NCI-H1417 treated with DMSO at 0.1 percent for 48 hours (cell line): ENCODE measurements around the gene BASP1.
A peak's percentile ranks its signal among the peaks of the same experiment; 100 is the strongest.

Experiments used
- DNase-seq: peaks from one replicate; lab custom pipeline; 2025; lab: John Stamatoyannopoulos, UW

BASP1 gene, protein sequence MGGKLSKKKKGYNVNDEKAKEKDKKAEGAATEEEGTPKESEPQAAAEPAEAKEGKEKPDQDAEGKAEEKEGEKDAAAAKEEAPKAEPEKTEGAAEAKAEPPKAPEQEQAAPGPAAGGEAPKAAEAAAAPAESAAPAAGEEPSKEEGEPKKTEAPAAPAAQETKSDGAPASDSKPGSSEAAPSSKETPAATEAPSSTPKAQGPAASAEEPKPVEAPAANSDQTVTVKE

DNA sequence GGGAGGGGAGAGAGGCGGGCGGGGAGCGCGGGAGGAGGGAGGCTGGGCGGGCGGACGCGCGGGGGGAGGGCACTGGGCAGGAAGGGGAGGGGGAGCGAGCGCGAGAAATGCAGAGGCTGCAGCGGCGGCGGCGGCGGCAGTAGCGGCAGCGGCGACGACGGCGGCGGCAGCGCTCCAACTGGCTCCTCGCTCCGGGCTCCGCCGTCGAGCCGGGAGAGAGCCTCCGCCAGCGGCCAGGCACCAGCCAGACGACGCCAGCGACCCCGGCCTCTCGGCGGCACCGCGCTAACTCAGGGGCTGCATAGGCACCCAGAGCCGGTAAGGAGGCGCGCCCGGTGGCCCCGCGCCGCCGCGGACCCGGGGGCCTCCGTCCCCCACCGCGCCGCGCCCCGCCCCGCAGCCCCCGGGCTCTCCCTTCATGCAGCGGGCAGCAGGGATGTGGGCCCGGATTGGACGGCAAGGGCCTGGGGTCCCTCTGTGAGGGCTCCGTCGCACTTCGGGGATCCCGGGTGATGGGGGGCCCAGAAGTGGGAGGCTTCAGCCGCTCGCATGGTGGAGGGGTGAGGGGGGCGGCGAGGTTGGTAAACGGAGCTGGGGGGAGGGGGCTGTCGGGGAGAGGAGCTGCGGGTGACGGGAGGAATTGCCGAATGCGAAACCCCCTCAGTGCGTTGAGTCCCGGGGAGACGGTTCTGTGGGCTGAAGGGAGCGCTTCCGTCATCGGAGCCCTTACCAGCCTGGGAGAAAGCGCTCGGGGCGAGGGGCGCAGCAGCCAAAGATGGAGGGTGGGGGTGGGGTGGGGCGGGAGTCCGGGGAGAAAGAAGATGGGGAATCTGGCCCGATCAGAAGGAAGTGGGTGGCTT lies at the start of gene BASP1:
Gene BASP1 (plus strand): TSS at position 139 of the 860 bp plus-strand sequence. CDS start 57,586 bp downstream, outside the sequence.
- DNase-seq, result peak; percentile 51

DNA sequence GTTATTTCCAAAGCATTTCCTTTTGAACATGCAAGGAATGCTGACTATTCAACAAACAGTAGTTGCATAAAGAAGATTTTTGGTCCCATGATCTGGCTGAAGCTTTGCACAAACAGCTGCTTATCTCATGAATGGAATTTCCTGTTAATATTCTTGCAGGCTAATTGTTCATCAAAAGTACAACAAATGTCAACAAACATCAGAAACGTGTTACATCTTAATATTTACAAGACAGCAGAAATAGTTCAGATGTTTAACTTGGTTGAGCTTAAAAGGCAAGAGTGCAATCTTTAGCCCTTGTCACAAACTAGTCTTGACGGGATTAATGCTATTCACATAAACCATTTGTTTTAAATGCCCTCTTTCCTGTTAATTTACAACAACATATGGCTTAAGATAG lies 47.9 kb upstream of the BASP1 start:
- no peak for DNase-seq

DNA sequence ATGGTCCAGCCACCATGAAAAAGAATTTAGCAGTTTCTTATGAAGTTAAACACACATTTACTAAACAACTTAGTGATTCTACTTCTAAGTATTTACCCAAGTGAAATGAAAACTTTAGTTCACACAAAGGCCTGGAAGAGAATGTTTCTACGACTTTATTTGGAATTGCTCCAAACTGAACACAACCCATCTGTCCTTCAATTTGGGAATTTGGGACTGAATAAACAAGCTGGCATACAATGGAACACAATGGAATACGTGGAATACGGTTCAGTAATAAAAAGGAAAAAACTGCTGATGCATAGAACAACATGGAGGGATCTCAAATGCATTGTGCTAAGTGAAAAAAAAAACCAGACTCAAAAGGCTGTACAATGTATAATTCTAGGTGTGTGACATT lies 44.6 kb upstream of the BASP1 start:
- DNase-seq, result no peak

DNA sequence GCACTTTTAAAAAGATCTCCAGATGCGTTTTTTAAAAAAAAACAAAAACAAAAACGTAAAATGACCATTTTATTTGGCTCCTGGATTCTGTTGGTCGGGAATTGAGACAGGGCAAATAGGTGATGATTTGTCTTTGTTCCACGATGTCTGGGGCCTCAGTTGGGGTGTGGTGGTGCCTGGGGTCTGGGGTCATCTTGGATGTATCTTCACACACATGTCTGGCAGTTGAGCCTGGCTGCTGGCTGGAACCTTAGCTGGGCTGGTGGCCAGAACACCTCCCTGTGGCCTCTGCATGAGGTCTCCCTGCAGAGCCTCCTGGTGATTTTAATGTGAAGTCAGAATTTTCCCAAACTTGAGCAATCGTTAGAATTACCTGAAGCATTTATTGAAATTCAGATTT lies 42.5 kb upstream of the BASP1 start:
- no peak for DNase-seq

DNA sequence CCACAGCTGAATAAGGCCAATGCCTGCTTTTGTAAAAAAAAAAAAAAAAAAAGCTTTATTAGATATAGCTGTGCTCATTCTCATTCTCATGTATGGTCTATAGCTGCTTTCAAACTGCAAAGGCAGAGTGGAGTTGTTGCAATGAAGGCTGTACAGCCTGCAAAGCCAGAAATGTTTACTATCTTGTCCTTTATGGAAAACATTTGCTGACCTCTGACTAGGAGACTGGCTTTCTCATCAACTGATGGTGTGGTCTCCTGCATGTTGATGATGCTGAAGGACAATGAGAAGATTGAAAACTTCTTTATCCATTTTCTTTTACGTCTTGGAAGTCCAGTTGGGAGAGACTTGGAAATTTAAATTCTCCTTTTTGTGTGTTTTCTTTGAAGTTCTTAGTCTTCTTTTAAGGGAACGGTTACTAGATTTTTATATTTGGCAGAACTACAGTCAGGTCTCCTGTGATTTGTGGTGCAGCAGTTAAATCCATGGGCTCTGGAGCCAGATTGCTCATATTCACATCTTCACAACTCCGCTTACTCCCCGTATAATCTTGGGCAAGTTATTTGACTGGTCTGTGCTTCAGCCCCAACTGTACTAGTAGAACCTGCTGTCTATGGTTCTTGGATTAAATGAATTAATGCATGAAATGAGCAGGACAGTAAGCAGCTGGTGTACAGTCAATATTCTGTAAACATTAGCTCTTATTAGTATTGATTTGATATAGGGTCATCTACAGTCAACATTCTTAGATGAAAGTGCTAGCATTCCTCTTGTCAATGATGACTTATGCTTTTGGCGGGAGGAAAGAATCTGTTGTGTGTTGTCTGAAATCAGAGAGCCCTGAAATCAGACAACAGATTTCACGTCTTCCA lies 39.7 kb upstream of the BASP1 start:
- no peak for DNase-seq

DNA sequence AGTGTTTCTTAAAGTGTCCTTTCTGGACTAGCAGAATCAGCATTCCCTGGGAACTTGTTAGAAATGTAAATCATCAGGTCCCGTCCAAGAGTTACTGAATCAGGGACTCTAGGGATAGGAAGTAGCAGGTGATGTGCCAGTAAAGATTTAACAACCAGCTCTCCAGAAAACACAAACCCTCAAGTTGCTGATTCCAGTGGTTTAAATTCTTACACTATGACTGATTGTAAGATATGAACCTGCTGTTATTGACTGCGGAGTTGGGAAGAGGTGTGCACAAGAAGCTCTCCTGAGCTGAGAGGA lies 39.1 kb upstream of the BASP1 start:
- DNase-seq, result no peak

DNA sequence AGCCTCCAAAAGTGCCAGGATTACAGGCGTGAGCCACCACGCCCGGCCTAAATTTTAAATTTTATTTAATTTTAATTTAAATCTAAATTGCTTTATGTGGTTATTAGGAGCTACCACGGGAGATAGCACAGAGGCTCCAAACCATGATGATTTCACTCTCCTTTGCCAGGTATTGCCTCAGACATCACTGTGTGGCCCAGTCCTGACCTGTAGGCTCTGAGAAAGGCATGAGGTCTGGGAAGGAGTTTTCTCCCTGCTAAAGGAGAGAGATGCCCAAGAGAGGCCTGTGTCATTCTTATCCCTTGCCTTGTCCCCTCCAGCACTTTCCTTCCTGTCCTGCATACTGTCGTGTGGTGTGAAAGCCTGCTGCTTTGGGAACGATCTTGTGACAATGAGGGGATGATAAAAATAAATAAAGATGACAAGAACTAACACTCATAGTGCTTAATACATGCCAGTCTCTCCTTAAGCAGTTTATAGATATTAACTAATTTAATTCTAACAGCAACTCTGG lies 37.0 kb upstream of the BASP1 start:
- DNase-seq, result no peak

DNA sequence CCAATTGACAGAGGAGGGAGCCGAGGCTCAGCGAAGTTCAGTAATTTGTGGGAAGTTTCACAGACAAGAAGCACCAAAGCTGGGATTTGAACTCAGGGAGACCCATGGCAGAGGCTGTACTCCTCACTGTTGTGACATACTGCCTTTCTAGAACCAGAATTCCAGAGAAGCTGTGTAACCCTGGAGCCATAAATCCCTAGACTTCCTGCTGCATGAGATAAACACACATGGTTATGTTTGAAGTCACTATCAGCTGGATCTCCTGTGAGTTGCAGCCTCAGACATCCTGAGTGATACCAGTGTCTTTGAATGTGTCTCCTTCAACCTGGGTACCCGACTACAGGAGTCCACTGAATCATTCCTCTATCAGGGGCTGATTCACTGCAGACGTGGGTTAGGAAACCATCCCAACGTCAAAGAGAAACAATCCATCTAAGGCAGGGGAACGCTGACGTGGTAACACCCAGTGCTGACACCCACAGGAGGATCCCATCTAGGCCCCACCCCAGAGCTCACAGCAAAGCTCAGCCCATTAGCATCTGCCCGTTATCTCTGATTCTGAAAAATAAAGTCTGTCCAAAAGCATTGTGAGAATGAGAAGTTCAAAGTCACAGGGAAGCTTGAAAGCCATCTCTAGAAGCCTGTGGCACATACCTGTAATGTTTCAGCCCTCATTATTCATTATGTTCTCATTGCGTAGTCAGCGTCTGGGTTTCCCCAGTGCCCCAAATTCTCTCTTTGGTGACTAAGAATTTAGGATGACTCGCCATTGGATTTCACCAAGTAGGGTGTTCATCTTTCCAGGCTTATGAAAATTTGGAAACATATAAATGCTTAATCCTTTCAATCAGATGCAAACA lies 36.3 kb upstream of the BASP1 start:
- DNase-seq, result no peak

DNA sequence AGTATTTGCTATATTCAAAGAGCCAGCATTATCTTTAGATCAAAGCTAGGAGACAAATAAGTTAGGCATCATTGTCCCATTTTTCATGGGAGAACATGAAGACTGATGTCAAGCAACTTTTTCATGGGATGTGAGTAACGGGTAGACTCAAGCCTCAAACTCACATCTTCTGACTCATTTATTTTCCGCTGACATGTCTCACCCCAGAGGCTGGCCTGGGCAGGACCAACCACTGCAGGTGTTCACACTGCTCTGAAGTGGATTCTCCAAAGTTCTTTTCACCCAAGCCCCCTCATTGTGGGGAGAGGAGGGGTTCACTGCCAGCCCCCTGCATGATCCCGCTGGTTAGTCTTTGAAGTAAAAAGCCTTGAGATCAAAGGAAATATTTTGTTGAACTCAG lies 34.9 kb upstream of the BASP1 start:
- DNase-seq, result no peak

DNA sequence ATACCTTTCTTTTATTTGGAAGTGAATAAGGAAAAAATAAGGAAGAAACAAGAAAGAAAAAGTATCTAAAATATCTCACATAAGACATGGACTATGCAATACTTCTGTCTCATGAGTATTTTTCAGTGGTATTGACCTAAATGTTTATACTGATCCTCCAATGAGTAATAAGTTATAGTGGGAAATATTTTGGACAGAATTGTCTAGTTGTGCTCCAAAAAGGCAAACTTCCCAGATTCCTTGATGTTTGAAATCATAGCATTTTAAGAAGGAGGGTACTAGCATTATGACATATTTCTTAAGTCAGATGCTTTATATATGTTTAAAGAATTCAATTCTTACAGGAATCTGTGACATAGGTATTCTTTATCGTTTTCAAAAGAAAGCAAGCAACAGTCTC lies 34.5 kb upstream of the BASP1 start:
- DNase-seq, result no peak

DNA sequence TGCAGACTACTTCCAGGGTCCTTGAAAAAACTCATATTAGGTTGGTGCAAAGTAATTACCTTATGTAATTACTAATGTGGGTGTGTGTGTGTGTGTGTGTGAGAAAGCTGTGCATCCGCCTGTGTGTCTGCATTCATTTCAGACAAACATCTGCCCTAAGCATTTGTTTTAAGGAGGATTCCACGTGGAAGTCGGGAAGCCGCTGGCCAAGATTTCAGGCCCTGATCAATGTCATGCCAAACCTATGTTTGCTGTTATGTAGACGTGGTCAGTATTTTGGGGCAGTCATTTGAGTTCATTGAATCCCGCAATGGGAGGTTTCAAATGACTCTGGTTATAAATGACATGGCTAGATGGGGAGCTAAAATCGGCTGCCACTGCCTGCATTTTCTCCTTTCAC lies 33.6 kb upstream of the BASP1 start:
- no peak for DNase-seq

DNA sequence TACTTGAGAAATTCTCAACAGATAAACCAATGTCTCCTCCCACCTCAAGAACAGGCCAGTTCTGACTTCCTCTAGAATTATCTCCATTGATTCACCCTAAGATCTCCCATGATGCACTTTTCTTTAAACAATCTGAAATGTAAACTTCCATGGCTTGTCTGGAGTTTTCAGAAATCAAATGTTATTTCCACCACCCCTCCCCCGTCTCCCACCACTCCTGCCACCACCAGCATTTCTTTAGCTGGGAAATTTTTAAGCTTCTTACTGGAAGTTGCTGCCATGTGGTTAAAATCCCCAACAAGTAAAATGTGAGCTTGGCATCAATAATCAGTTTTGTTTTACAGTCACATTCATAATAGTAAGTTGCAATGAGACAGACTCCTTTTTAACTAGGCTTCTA lies 32.8 kb upstream of the BASP1 start:
- DNase-seq, result no peak

DNA sequence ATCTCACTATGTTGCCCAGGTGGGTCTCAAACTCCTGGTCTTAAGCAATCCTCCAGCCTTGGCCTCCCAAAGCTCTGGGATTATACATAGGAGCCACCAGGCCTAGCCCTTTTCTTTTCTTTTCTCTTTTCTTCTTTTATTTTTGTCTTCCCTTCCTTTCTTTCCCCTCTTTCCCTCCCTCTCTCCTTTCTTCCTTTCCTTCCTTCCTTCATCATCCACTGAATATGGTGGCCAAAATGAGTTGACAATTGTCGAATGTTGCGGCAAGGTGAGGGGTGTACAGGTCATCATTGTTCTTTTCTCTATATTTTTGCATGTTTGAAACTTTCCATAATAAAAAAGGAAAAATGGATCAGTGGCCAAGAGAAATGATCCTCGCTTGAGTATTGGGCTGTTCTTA lies 32.1 kb upstream of the BASP1 start:
- DNase-seq, result no peak

DNA sequence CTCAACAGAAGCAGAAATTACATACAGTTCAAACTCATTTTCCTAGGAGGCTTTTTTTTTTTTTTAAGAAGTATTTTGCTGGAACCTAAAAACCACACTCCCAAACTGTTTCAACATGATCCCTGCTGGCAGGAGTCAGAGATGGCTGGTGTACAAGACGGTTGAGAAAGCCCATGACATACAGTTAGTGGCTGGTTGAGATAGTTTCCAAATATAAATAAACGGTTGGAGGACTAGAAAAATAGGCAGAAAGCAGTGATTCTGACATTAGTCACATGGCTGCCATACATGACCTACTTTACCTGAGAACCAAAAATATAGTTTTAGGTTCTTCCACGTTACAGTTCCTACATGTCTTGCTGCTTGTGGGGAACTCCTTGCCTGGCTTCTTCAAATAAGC lies 31.7 kb upstream of the BASP1 start:
- DNase-seq, result no peak

DNA sequence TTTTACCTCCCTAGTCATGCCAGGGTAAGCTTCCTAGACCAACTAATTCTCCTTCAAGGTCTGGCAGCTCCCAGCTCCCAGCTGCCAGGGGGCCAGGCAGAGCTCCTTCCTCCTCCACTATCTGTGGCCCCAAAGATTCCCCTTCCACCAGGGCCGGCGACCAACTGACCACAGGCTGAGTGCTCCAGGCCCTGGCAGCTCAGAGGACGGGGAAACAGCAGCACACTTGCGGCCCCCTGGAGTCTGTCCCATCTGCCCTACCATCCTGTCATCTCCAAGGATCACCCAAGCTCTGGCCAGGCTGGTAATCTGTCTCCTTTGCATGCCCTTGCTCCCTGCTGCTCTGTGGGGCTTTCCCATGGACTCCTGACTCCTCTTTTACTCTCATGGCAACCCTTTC lies 31.2 kb upstream of the BASP1 start:
- DNase-seq, result no peak

DNA sequence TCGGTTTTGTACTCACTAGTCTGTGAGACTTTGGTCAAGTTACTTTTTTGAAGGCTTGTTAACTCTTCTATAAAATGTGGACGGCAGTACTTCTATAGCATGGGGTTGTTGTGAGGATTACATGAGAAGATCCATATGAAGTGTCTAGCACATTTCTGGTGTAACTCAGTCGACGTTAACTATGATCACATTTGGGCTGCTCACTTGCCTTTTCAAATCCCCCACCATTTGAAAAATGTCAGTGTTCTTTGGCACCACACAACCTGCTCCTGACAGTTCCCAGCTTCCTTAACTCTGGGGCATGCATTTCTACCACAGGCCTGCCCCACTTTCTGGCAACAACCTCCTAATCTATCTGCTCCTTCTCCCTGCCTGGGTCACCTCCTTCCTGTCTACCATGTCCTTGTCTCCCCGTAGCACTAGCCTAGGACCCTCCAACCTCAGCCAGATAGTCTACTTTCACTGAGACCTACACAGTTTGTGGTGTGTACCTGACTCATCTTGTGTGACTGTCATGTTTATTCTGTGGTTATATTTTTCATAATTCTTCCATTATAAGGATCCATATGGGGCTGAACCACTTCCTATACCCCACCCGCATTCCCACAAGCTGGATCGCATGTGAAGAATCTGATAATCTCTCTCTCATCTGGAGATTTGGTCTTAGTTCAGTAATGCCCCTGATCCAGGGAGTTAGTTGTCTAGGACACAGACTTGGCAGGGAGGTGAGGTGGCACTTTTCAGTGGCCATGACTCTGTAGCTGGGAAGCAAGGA lies 30.2 kb upstream of the BASP1 start:
- DNase-seq, result no peak

DNA sequence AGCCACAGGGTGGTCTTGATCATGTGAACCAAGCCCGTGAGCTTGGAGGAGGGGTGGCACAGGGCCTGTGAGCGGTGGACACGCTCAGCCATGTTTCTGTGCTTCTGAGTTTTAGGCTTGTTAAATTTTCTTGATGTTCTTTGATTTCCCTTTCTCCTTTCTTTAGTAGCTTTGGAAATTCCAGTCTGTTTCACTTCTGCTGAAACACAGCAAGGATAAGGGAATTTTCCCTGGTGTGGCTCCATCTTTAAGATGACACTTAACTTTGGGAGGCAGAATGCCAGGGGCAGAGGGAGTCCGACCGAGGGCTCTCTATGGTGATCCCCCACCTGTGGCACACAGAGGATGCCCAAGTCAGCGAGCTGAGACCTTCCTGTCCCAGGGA lies 29.7 kb upstream of the BASP1 start:
- DNase-seq, result no peak

DNA sequence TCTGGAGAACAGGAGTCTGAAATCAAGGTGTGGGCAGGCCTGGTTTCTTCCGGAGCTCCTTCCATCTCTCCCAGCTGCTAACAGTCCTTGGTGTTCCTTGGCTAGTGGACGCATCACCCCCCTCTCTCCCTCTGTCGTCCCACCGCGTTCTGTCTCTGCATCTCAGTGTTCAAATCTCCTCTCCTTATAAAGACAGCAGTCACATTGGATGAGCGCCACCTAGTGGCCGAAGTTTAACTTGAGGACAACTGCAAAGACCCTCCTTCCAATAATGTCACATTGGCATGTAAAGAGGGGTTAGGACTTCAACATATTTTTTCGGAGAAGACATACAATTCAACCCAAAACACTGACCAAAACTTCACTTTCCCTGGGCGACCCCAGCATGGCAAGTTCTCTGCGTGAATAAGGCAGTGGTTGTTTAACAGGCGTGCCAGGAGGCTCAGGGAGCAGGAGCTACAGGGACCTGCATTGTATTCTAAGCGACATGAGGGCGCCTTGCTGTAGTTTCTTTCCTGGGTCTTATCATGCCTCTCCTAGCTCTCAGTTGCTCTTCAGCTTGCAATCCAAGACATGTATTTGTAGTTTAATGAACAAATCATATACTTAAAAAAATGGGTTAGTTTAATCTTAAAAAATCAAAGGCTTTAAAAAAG lies 27.9 kb upstream of the BASP1 start:
- peak; percentile 30 for DNase-seq

DNA sequence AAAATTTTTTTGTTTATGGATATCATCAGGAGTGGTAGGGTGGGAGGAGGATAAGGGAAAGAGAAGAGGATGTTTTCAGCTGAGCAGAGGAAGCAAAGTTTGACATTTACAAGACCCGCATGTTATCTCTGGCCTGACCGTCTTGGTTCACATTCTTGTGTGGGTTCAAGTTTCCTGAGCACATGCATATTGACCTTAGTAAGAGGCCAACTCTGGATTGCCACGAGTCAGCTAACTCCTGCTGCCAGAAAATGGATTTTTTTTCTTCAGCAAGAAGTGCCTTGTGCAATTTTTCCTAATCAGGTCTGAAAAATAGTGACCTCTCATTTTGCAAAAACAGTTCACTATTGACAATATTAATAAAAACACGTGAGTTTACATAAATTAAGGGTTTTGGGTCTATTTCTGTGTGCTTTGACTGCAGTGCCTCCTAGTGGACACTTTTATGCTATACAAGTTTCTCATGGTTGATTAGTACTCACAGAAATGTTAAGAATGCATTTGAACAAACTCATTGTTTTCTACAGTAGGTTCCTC lies 27.1 kb upstream of the BASP1 start:
- DNase-seq, result peak; percentile 7

DNA sequence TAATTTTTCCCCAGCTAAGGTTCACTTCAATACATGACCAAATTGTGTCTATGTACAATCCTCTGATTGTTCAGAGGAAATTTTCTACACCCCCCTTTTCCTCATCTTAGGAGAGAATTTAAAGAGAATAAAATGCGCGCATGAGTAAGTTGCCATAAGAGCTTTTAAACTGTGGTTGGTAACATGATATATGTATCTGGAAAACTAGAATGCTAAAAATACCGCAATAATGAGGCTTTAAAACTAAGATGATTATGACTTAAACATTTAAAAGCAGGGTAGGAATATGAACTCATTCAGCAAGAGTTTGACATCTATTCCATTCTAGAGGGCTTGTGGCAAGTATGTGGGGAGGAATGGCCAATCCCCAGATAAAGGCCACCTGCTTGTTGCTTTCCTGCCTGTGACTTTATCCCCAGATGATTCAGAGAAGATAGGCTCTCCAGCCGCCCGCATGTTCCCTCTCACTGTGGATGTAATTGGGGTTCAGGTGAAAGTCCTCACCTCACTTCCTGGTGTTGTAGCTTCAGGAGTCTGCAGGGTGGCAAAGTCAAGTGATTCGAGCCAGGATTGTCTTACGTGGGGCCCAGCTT lies 26.5 kb upstream of the BASP1 start:
- no peak for DNase-seq
